A673 (cell line): ENCODE data around the gene TOP2A. TPM values are rescaled to one million over a fixed set of nuclear protein-coding genes. Genes with fewer than 3 reads are reported as not detected.

Source experiments
- BruUV-seq: library from RNA; stranded (reverse); fragments of 400-500 nt; replicated peaks from 2 replicates; lab custom pipeline; 2021; lab: Mats Ljungman, UMichigan
- CTCF ChIA-PET: fragments of 300-600 bp; sonication (Branson Sonifier 250); formaldehyde crosslinking; loops from one replicate; lab custom pipeline; 2022; ENCODE audit warnings: antibody characterized with exemption; lab: Charles Lee
- POLR2A ChIA-PET: fragments of 300-600 bp; sonication (Branson Sonifier 250); formaldehyde crosslinking; loops from one replicate; lab custom pipeline; 2022; ENCODE audit warnings: antibody characterized with exemption; ENCODE audit not compliant: low non-redundant PET; lab: Charles Lee
- DNase-seq: peaks from one replicate; pipeline ENCODE4 v3.0.0-alpha.2; 2015; ENCODE audit warnings: low spot score
- H3K27ac ChIP-seq: fragments of 200-600 bp; sonication (generic); 2 replicates; pipeline ENCODE4 v1.5.1; 2016; ENCODE audit warnings: mixed run types, low read depth, mild to moderate bottlenecking, mixed read lengths, antibody characterized with exemption, low read length; ENCODE audit not compliant: poor library complexity, severe bottlenecking
- H3K27me3 ChIP-seq: fragments of 200-600 bp; sonication (generic); replicated peaks from 2 replicates; pipeline ENCODE4 v1.6.1; 2017; ENCODE audit warnings: mixed run types, low read depth, mild to moderate bottlenecking, mixed read lengths, antibody characterized with exemption, low read length; ENCODE audit not compliant: insufficient read depth, poor library complexity
- H3K36me3 ChIP-seq: fragments of 200-600 bp; sonication (generic); 2 replicates; pipeline ENCODE4 v1.6.1; 2016; ENCODE audit warnings: mixed run types, mild to moderate bottlenecking, mixed read lengths, antibody characterized with exemption, low read length; ENCODE audit not compliant: insufficient read depth, poor library complexity, severe bottlenecking
- H3K4me1 ChIP-seq: fragments of 200-600 bp; sonication (generic); 2 replicates; pipeline ENCODE4 v1.6.1; 2017; ENCODE audit warnings: mixed run types, mild to moderate bottlenecking, mixed read lengths, antibody characterized with exemption, low read length; ENCODE audit not compliant: insufficient read depth, poor library complexity, severe bottlenecking
- H3K4me3 ChIP-seq: fragments of 200-600 bp; sonication (generic); 2 replicates; pipeline ENCODE4 v1.5.1; 2016; ENCODE audit warnings: low read depth, mixed run types, mild to moderate bottlenecking, mixed read lengths, low read length; ENCODE audit not compliant: poor library complexity, severe bottlenecking
- H3K9me3 ChIP-seq: fragments of 200-600 bp; sonication (generic); 2 replicates; pipeline ENCODE4 v1.6.1; 2016; ENCODE audit warnings: mixed run types, low read depth, mild to moderate bottlenecking, mixed read lengths, antibody characterized with exemption, low read length; ENCODE audit not compliant: poor library complexity, severe bottlenecking
- CTCF ChIP-seq: fragments of 300-800, 200-600 bp; sonication (generic); conservative IDR thresholded peaks from 2 replicates; pipeline ENCODE4 v1.5.1; 2017; ENCODE audit warnings: low read depth, mild to moderate bottlenecking, antibody characterized with exemption, low read length, moderate library complexity, mixed read lengths
- EZH2 ChIP-seq: fragments of 200-600 bp; sonication (generic); IDR thresholded peaks from 2 replicates; pipeline ENCODE4 v1.6.1; 2017; ENCODE audit warnings: borderline replicate concordance, low read depth, mild to moderate bottlenecking, mixed read lengths, antibody characterized with exemption, low read length; ENCODE audit not compliant: poor library complexity, severe bottlenecking
- intact Hi-C: fragments of 100-400 bp; cut with micrococcal nuclease; formaldehyde crosslinking; loops from one replicate; pipeline ENCODE4 v1.10.0; 2022; ENCODE audit not compliant: unreplicated experiment
- total RNA-seq: library from RNA; stranded (reverse); gene quantifications from 2 replicates; pipeline ENCODE4 v1.2.3, GENCODE V29; 2021

Gene TOP2A
- total RNA-seq, 1 experiment from 2014 or later = 188 TPM

GRCh38 chr17:40432864-40433528, 15.3 kb upstream of the TOP2A start:
- BruUV-seq = no TSS peak
- Histone ChIP-seq H3K4me3 (no peak overlapping the region), H3K4me1 (no peaks in the 10 kb centered on the region), H3K27ac (no peak overlapping the region), H3K36me3 (no peaks in the 10 kb centered on the region), H3K9me3 (no peaks in the 10 kb centered on the region), H3K27me3 (no peaks in the 10 kb centered on the region)
- POLR2A ChIA-PET = no interaction called here
- intact Hi-C loops = no loop called here
- TF ChIP-seq EZH2 (no peak), CTCF (no peak)
- no peak for DNase-seq
- CTCF ChIA-PET = no interaction called here

- H3K9me3 ChIP-seq = no peaks in the 10 kb centered on the region
- POLR2A ChIA-PET = no interaction called here
- no TSS peak for BruUV-seq
- H3K27me3 ChIP-seq = no peaks in the 10 kb centered on the region
- TF ChIP-seq EZH2 = no peak
- no peak for TF ChIP-seq CTCF
- CTCF ChIA-PET = no interaction called here
- no peak for DNase-seq
- H3K27ac ChIP-seq = no peak overlapping the region
- no peaks in the 10 kb centered on the region for H3K4me1 ChIP-seq
- intact Hi-C loops = no loop called here
- H3K4me3 ChIP-seq = no peak overlapping the region
- no peaks in the 10 kb centered on the region for H3K36me3 ChIP-seq
Measured at GRCh38 chr17:40431231-40431602, 13.5 kb upstream of the TOP2A start.

DNA sequence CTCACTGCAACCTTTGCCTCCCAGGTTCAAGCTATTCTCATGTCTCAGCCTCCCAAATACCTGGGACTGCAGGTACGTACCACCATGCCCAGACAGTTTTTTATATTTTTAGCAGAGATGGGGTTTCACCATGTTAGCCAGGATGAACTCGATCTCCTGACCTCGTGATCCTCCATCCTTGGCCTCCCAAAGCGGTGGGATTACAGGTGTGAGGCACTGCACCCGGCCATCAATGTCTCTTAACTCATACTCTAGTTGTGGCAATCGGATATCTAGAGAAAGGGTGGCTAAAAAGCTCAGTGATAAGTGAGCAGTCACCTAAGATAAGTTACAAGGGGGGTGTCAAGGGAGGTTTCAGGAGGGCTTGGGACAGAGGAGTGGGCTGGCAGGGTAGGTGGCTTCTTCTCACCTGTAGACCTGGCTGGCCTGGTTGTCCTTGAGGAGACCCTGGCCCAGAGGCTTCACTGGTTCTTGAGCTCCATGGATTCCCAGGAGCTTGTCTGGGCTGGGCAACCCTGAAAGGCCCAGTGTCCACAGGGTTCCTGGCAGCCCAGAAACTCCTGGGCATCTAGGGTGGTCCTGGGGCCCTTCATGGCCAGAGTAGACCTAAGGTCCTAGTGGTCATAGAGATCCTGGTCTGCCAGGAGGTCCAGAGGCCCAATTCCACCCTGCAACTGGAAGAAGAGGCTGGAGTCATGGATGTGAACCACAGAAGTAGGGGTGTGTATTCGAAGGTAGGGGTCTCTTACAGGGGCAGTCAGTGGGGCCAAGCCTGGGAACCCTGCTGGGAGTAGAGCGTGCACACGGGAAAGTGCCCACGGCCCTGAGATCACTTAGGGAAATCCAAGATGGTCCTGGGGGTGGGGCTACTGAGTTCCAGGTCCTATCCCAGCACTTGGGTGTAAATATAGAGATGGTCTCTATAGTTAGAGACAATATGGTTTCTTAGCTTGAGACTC, 12.9 kb upstream of the TOP2A start:
- no peaks in the 10 kb centered on the region for H3K36me3 ChIP-seq
- CTCF ChIA-PET = no interaction called here
- no peaks in the 10 kb centered on the region for H3K4me1 ChIP-seq
- no peaks in the 10 kb centered on the region for H3K9me3 ChIP-seq
- no peak overlapping the region for H3K4me3 ChIP-seq
- no peaks in the 10 kb centered on the region for H3K27me3 ChIP-seq
- intact Hi-C loops = no loop called here
- no peak for DNase-seq
- TF ChIP-seq CTCF (no peak), EZH2 (no peak)
- POLR2A ChIA-PET = no interaction called here
- no TSS peak for BruUV-seq
- H3K27ac ChIP-seq = no peak overlapping the region
